SK-N-SH (cell line): ENCODE data around the gene BLID. TPM values are rescaled to one million over a fixed set of nuclear protein-coding genes. Genes with fewer than 3 reads are reported as not detected.

Experiments
- CTCF ChIA-PET: fragments of 300-600, 350-600 bp; formaldehyde crosslinking; extraction: SDS; loops from one replicate; lab custom pipeline; 2021; lab: Yijun Ruan, JAX
- POLR2A ChIA-PET: fragments of 350-600 bp; sonication (Branson Sonifier 250); formaldehyde crosslinking; extraction: SDS; loops from one replicate; lab custom pipeline; 2020; ENCODE audit warnings: antibody characterized with exemption, inconsistent platforms; lab: Yijun Ruan, JAX
- DNase-seq: peaks from one replicate; pipeline ENCODE4 v3.0.0; 2012
- H2AFZ ChIP-seq: fragments of 200-600 bp; sonication (generic); 2 replicates; pipeline ENCODE4 v1.8.1; 2016; ENCODE audit warnings: antibody characterized with exemption, mild to moderate bottlenecking, low read depth
- H3F3A ChIP-seq: fragments of 200-600 bp; sonication (generic); replicated peaks from 2 replicates; pipeline ENCODE3; 2016; ENCODE audit warnings: antibody characterized with exemption, mild to moderate bottlenecking; ENCODE audit not compliant: insufficient read depth
- H3K27ac ChIP-seq, 2 experiments: fragments of 200-500 bp in 1 of 2; fragments of 200-600 bp in 1 of 2; sonication (Bioruptor generic) in 1 of 2; sonication (generic), shearing (Covaris generic) in 1 of 2; 2 replicates each; pipeline versions ENCODE4 v1.5.1 to v1.6.1; 2014 to 2016; ENCODE audit warnings: low read depth in 2 of 2, inconsistent platforms in 1 of 2, low read length in 1 of 2, mild to moderate bottlenecking in 1 of 2, mixed read lengths in 1 of 2
- H3K27me3 ChIP-seq: fragments of 200-600 bp; sonication (generic), shearing (Covaris generic); 2 replicates; pipeline ENCODE4 v1.6.1; 2016; ENCODE audit warnings: mixed run types; ENCODE audit not compliant: insufficient read depth
- H3K36me3 ChIP-seq, 2 experiments: fragments of 200-500 bp in 1 of 2; fragments of 200-600 bp in 1 of 2; sonication (Bioruptor generic) in 1 of 2; sonication (generic) in 1 of 2; replicated peaks in 1 of 2; 2 replicates each; pipeline versions ENCODE3 to v1.5.1; 2014 to 2016; ENCODE audit warnings: low read length in 1 of 2, mild to moderate bottlenecking in 1 of 2; ENCODE audit not compliant: insufficient read depth in 2 of 2, control insufficient read depth in 1 of 2
- H3K4me1 ChIP-seq, 2 experiments: fragments of 200-500 bp in 1 of 2; fragments of 200-600 bp in 1 of 2; sonication (Bioruptor generic) in 1 of 2; sonication (generic), shearing (Covaris generic) in 1 of 2; 2 replicates each; pipeline versions ENCODE4 v1.5.1 to v1.6.1; 2014 to 2016; ENCODE audit warnings: low read depth in 1 of 2, low read length in 1 of 2, mixed run types in 1 of 2; ENCODE audit not compliant: insufficient read depth in 2 of 2, control insufficient read depth in 1 of 2
- H3K4me2 ChIP-seq: fragments of 200-600 bp; sonication (generic), shearing (Covaris generic); 2 replicates; pipeline ENCODE4 v1.6.1; 2017; ENCODE audit warnings: mixed run types
- H3K4me3 ChIP-seq, 2 experiments: fragments of 200-500 bp in 1 of 2; fragments of 200-600 bp in 1 of 2; sonication (Bioruptor generic) in 1 of 2; sonication (generic), shearing (Covaris generic) in 1 of 2; 2 replicates each; pipeline versions ENCODE4 v1.5.1 to v1.8.1; 2014 to 2016; ENCODE audit warnings: low read depth in 2 of 2, inconsistent platforms in 1 of 2, low read length in 1 of 2, mild to moderate bottlenecking in 1 of 2, mixed read lengths in 1 of 2, moderate library complexity in 1 of 2
- H3K79me2 ChIP-seq: fragments of 200-600 bp; sonication (generic); 2 replicates; pipeline ENCODE4 v1.8.1; 2017; ENCODE audit warnings: mild to moderate bottlenecking; ENCODE audit not compliant: insufficient read depth
- H3K9ac ChIP-seq: fragments of 200-600 bp; sonication (generic); 2 replicates; pipeline ENCODE4 v1.6.1; 2017; ENCODE audit warnings: mixed run types
- H3K9me2 ChIP-seq: fragments of 200-600 bp; sonication (generic); 2 replicates; pipeline ENCODE4 v1.6.1; 2017; ENCODE audit warnings: mixed run types
- H3K9me3 ChIP-seq: fragments of 200-600 bp; sonication (generic); 2 replicates; pipeline ENCODE4 v1.6.1; 2017; ENCODE audit warnings: mixed run types, mild to moderate bottlenecking, moderate library complexity
- H4K20me1 ChIP-seq: fragments of 200-600 bp; sonication (generic); 2 replicates; pipeline ENCODE4 v1.6.1; 2017; ENCODE audit warnings: mild to moderate bottlenecking, mixed run types; ENCODE audit not compliant: insufficient read depth
- CHD2 ChIP-seq: fragments of 150-350 bp; IDR thresholded peaks from 2 replicates; pipeline ENCODE4 v1.6.1; 2018; ENCODE audit warnings: low read length; ENCODE audit not compliant: partially characterized antibody
- CTCF ChIP-seq: fragments of 200-600 bp; sonication (generic); IDR thresholded peaks from 2 replicates; pipeline ENCODE4 v1.6.1; 2017; ENCODE audit warnings: antibody characterized with exemption, mild to moderate bottlenecking, moderate library complexity
- ELF1 ChIP-seq: IDR thresholded peaks from 2 replicates; pipeline ENCODE4 v1.4.0; 2012
- EP300 ChIP-seq, 2 experiments: IDR thresholded peaks; 2 replicates each; pipeline versions ENCODE4 v1.4.0 to v1.6.1; 2012; ENCODE audit warnings: borderline replicate concordance in 1 of 2, low read depth in 1 of 2, low read length in 1 of 2
- FOSL2 ChIP-seq: IDR thresholded peaks from 2 replicates; pipeline ENCODE4 v1.4.0; 2012; ENCODE audit warnings: low read depth, mild to moderate bottlenecking, moderate library complexity, borderline replicate concordance
- FOXJ3 ChIP-seq: sonication (generic); formaldehyde crosslinking; IDR thresholded peaks from 2 replicates; pipeline ENCODE4 v1.5.1; 2020; ENCODE audit warnings: mild to moderate bottlenecking, missing genetic modification reagents
- FOXM1 ChIP-seq: IDR thresholded peaks from 2 replicates; pipeline ENCODE4 v1.4.0; 2012; ENCODE audit warnings: low read depth, mild to moderate bottlenecking
- GABPA ChIP-seq: IDR thresholded peaks from 2 replicates; pipeline ENCODE4 v1.4.0; 2012; ENCODE audit warnings: low read depth, mild to moderate bottlenecking
- IRF3 ChIP-seq: fragments of 150-350 bp; IDR thresholded peaks from 2 replicates; pipeline ENCODE4 v1.6.1; 2016; ENCODE audit warnings: mild to moderate bottlenecking, low read depth, low read length
- JUND ChIP-seq: IDR thresholded peaks from 2 replicates; pipeline ENCODE4 v1.4.0; 2012
- NFIC ChIP-seq: IDR thresholded peaks from 2 replicates; pipeline ENCODE4 v1.4.0; 2012; ENCODE audit warnings: borderline replicate concordance
- NRF1 ChIP-seq: IDR thresholded peaks from 2 replicates; pipeline ENCODE4 v1.6.1; 2012; ENCODE audit warnings: low read depth, mild to moderate bottlenecking, low read length
- PBX3 ChIP-seq: IDR thresholded peaks from 2 replicates; pipeline ENCODE4; 2012
- POLR2AphosphoS5 ChIP-seq: IDR thresholded peaks from 2 replicates; pipeline ENCODE4 v1.6.1; 2012; ENCODE audit warnings: low read depth, low read length
- RAD21 ChIP-seq: IDR thresholded peaks from 2 replicates; pipeline ENCODE4 v1.6.1; 2012; ENCODE audit warnings: mild to moderate bottlenecking, low read length
- RCOR1 ChIP-seq: fragments of 150-350 bp; IDR thresholded peaks from 2 replicates; pipeline ENCODE4 v1.6.1; 2017; ENCODE audit warnings: antibody characterized with exemption, low read length
- REST ChIP-seq: IDR thresholded peaks from 2 replicates; pipeline ENCODE4 v1.6.1; 2012; ENCODE audit warnings: mild to moderate bottlenecking, low read depth, low read length, moderate library complexity
- RFX5 ChIP-seq: IDR thresholded peaks from 2 replicates; pipeline ENCODE4 v1.6.1; 2012; ENCODE audit warnings: mild to moderate bottlenecking, improper control_type of control experiment, low read length
- RXRA ChIP-seq: IDR thresholded peaks from 2 replicates; pipeline ENCODE4 v1.4.0; 2012; ENCODE audit warnings: low read depth, mild to moderate bottlenecking, borderline replicate concordance
- SIN3A ChIP-seq: IDR thresholded peaks from 2 replicates; pipeline ENCODE4 v1.6.1; 2012; ENCODE audit warnings: low read depth, mild to moderate bottlenecking, low read length, moderate library complexity, borderline replicate concordance
- SMC3 ChIP-seq: IDR thresholded peaks from 2 replicates; pipeline ENCODE4 v1.6.1; 2012; ENCODE audit warnings: low read depth, low read length, improper control_type of control experiment
- TAF1 ChIP-seq: IDR thresholded peaks from 2 replicates; pipeline ENCODE4 v1.6.1; 2012; ENCODE audit warnings: low read depth, mild to moderate bottlenecking, low read length, moderate library complexity, borderline replicate concordance
- TCF12 ChIP-seq: IDR thresholded peaks from 2 replicates; pipeline ENCODE4 v1.4.0; 2012
- TEAD4 ChIP-seq: IDR thresholded peaks from 2 replicates; pipeline ENCODE4 v1.4.0; 2012; ENCODE audit warnings: mild to moderate bottlenecking, borderline replicate concordance; ENCODE audit not compliant: insufficient read depth
- USF2 ChIP-seq: fragments of 150-350 bp; IDR thresholded peaks from 2 replicates; pipeline ENCODE4 v1.6.1; 2017; ENCODE audit warnings: antibody characterized with exemption, low read length, low read depth, borderline replicate concordance
- YY1 ChIP-seq: IDR thresholded peaks from 2 replicates; pipeline ENCODE4 v1.4.0; 2012; ENCODE audit warnings: low read depth, mild to moderate bottlenecking
- WGBS: methylation state at CpG from one replicate; pipeline ENCODE4 v1.1.6; 2017; ENCODE audit warnings: low lambda C conversion rate; 5-methylcytosine and 5-hydroxymethylcytosine counted together
- polyA plus RNA-seq, 3 experiments: library from polyadenylated mRNA; depleted of rRNA; stranded (reverse); fragments of >200 nt; gene quantifications; 2 replicates each; pipeline ENCODE4 v1.2.3, GENCODE V29; 2012

BLID gene
- polyA plus RNA-seq, 1 of the 3 experiments (the other 2 are of a cell fraction): not detected

GRCh38 chr11:122097419-122098001, 18.5 kb downstream of the BLID start:
- peak overlapping the region; percentile 77 to 80 for H3K4me3 ChIP-seq
- no peaks in the 10 kb centered on the region for H3K9me2 ChIP-seq
- H3K27me3 ChIP-seq: no peaks in the 10 kb centered on the region
- H3K9ac ChIP-seq: peak overlapping the region; percentile 92
- H3K36me3 ChIP-seq: peaks cover 29 to 76% of the 10 kb centered on the region in 2 experiments
- ChIA-PET POLR2A (interaction anchor here (0.6 kb wide), 1 partner anchor 226 kb away, joined by 3 read pairs; no protein-coding TSS in a partner anchor), CTCF (interaction anchor here (0.7 to 9.1 kb wide), 5 partner anchors 106 to 443 kb away, joined by 3 to 134 read pairs (median 3); no protein-coding TSS in a partner anchor)
- H3F3A ChIP-seq: peaks cover 95% of the 10 kb centered on the region
- peak overlapping the region; percentile 94 to 98 for H3K27ac ChIP-seq
- peak overlapping the region; percentile 89 for H3K4me2 ChIP-seq
- no peaks in the 10 kb centered on the region for H3K9me3 ChIP-seq
- no peak overlapping the region for H2AFZ ChIP-seq
- peaks cover 43% of the 10 kb centered on the region for H4K20me1 ChIP-seq
- peaks cover 99% of the 10 kb centered on the region for H3K79me2 ChIP-seq
- H3K4me1 ChIP-seq: peaks cover 10 to 26% of the 10 kb centered on the region in 2 experiments; a peak in 3 of 4 replicates
- DNase-seq: peak; percentile 32
- 6% methylated on average over 11 of the region's 11 CpGs for WGBS
- TF ChIP-seq SMC3: no peak
- TF ChIP-seq RFX5: no peak
- TF ChIP-seq USF2: no peak
- no peak for TF ChIP-seq SIN3A
- no peak for TF ChIP-seq JUND
- TF ChIP-seq GABPA: no peak
- TF ChIP-seq RXRA: no peak
- TF ChIP-seq POLR2AphosphoS5: peak; percentile 8
- TF ChIP-seq NRF1: no peak
- TF ChIP-seq TEAD4: no peak
- no peak for TF ChIP-seq FOXJ3 (CRISPR knock-in tag)
- no peak for TF ChIP-seq YY1
- no peak for TF ChIP-seq ELF1
- peak; percentile 23; the same call in 1 of the 2 replicates for TF ChIP-seq NFIC
- no peak for TF ChIP-seq TCF12
- 0 out of 2 replicates have a peak, but pooled peaks have one; percentile 10 for TF ChIP-seq TAF1
- no peak for TF ChIP-seq CHD2
- peak; percentile 35; the same call in 1 of the 2 replicates for TF ChIP-seq RCOR1
- no peak for TF ChIP-seq FOSL2
- no peak for TF ChIP-seq FOXM1
- TF ChIP-seq IRF3: no peak
- peak in 1 of 2 experiments; percentile 38; a peak in 1 of 4 replicates for TF ChIP-seq EP300 (IDR thresholded peaks at IDR 0.05; ENCODE audit: borderline replicate concordance in 1 of 2, low read depth in 1 of 2, low read length in 1 of 2)
- no peak for TF ChIP-seq REST
- 0 out of 2 replicates have a peak, but pooled peaks have one; percentile 18 for TF ChIP-seq PBX3
- no peak for TF ChIP-seq CTCF
- no peak for TF ChIP-seq RAD21
